ENCODE data around the gene PET117. TPM values are rescaled to one million over a fixed set of nuclear protein-coding genes. Genes with fewer than 3 reads are reported as not detected.

The PET117 gene
- total RNA-seq, 2 donors from 2014 or later = 9.6 to 10.5 TPM

DNA sequence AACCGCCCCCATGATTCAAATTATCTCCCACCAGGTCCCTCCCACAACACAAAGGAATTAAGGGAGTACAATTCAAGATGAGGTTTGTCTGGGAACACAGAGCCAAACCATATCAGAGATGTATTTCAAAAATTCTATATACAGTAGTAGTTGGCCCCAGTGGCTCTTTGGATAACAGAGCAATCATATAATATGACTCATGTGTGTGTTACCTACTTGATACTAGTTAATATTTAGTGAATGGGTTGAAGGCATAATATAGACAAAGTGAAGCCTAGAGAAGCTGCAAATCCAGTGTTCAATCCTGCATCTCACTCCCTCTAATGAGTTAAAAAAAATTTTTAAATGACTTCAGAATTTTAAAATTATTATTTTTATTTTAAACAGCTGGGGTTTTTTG is 43.2 kb downstream of the PET117 start:
- TF ChIP-seq, protein P1, sequence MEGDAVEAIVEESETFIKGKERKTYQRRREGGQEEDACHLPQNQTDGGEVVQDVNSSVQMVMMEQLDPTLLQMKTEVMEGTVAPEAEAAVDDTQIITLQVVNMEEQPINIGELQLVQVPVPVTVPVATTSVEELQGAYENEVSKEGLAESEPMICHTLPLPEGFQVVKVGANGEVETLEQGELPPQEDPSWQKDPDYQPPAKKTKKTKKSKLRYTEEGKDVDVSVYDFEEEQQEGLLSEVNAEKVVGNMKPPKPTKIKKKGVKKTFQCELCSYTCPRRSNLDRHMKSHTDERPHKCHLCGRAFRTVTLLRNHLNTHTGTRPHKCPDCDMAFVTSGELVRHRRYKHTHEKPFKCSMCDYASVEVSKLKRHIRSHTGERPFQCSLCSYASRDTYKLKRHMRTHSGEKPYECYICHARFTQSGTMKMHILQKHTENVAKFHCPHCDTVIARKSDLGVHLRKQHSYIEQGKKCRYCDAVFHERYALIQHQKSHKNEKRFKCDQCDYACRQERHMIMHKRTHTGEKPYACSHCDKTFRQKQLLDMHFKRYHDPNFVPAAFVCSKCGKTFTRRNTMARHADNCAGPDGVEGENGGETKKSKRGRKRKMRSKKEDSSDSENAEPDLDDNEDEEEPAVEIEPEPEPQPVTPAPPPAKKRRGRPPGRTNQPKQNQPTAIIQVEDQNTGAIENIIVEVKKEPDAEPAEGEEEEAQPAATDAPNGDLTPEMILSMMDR (IDR thresholded peaks at IDR 0.05) = no peak
- H3K4me3 ChIP-seq = no peak overlapping the region
- no peak overlapping the region for H3K27ac ChIP-seq
- H3K27me3 ChIP-seq = no peaks in the 10 kb centered on the region
- DNase-seq (ENCODE audit: low spot score) = no peak
- H3K4me1 ChIP-seq = no peaks in the 10 kb centered on the region
- H3K9me3 ChIP-seq = peaks cover 0 to 6% of the 10 kb centered on the region in 2 donors
- H3K36me3 ChIP-seq = peaks cover 39% of the 10 kb centered on the region

DNA sequence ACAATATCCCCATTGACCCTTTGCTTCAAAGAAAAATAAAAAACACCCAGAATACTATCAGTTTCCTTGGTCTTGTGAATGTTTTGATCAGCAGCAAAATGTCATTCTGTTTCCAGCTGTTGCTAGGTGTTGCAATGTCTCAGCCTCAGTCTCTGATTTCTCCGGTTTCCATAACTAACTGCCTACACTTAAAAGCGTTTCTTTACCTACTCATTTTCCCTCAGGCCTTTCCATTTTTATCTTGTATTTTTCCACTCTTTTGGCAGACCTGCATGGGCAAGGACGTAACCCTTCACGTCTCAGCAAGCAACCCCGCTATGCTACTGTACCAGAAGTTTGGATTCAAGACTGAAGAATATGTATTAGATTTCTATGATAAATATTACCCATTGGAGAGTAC is 49.4 kb downstream of the PET117 start:
- Histone ChIP-seq H3K4me3 (no peak overlapping the region), H3K36me3 (peaks cover 43% of the 10 kb centered on the region), H3K4me1 (no peaks in the 10 kb centered on the region), H3K27ac (no peak overlapping the region), H3K9me3 (no peaks in the 10 kb centered on the region), H3K27me3 (no peaks in the 10 kb centered on the region)
- TF ChIP-seq, protein P1 (IDR thresholded peaks at IDR 0.05) = no peak
- DNase-seq (ENCODE audit: low spot score) = no peak

DNA sequence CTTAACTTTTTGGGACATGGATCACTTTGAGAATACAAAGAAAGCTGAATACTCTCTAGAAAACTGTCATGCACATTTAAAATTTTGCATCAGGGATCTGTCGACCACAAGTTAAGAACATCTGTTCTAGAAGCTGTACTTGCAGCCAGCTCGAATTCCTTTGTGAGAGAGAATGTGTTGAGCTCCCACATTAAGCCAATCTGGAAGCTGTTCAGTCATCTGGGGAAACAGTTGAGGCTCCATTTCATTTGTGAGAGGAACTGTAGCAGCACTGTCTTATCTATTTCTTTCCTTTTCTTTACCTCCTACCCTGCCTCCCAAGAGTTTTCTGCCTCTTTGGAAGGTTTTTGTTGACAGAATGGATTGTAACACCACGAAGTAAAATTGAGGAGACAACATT is 50.8 kb downstream of the PET117 start:
- H3K27ac ChIP-seq = no peak overlapping the region
- H3K9me3 ChIP-seq = no peaks in the 10 kb centered on the region
- H3K4me3 ChIP-seq = no peak overlapping the region
- no peak for DNase-seq (ENCODE audit: low spot score)
- no peaks in the 10 kb centered on the region for H3K4me1 ChIP-seq
- H3K27me3 ChIP-seq = no peaks in the 10 kb centered on the region
- TF ChIP-seq, protein P1 (IDR thresholded peaks at IDR 0.05) = no peak
- peaks cover 32% of the 10 kb centered on the region for H3K36me3 ChIP-seq

DNA sequence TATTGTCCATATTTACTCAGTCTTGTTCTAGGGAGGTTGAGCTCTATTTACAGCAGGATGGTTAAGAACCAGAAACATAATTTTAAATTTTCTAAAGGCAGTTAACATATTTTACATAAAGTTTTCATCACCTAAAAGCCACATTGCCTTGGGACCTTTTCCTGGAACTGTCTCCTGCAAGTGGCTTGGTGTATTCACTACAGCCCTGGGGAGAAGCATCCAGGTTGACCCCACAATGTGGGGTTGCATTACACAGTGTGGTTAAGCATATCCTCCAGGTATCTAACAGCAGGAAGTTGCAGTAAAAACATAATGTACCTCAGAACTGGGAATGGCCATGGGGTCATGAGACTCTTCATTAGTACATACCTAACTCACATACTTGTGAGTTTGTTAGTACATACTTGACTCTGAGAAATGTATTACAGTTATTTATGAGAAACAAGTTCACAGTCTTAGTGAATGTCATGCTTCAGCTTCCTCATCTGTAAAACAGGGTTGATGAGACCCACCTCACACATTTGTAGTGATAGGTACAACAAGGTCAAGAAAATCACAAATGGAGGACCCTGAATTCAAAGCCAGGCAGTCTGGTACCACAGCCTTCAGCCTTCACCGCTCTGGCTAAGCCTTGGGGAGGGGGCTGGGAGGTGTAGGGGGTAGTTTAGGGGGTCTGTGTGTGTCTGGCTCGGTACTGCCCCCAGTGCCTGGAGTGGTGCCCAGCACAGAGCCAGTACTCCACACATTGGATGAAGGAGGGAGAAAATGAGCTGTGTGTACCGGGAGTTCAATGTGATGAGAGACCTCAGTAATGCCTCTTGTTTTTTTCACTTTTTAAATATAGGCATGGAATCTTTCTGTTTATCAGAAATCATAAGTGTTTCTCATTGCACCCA is 52.9 kb downstream of the PET117 start:
- no peaks in the 10 kb centered on the region for H3K27me3 ChIP-seq
- no peak for DNase-seq (ENCODE audit: low spot score)
- no peaks in the 10 kb centered on the region for H3K9me3 ChIP-seq
- no peak overlapping the region for H3K4me3 ChIP-seq
- peaks cover 19% of the 10 kb centered on the region for H3K36me3 ChIP-seq
- H3K27ac ChIP-seq = no peak overlapping the region
- H3K4me1 ChIP-seq = no peaks in the 10 kb centered on the region
- TF ChIP-seq, protein P1 (IDR thresholded peaks at IDR 0.05) = no peak

DNA sequence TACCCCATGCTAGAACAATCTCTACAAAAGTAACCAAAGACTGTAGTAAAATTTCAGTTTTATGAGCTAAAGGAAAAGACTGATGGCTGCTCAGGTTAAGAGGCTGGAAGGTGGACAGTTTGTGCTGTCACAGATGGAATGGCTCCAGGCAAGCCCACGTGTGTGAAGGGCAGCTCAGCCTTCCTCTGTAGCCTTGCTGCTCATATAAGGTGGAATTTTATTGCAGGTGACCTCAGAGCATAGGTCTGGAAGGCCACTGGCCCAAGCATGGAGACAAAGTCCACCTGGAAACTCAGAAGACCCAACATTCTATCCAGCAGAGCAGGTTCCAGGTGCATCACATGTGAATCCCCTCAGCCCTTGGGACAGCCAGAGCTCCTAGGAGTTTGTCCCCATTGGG is 53.6 kb downstream of the PET117 start:
- H3K4me3 ChIP-seq = no peak overlapping the region
- no peak for DNase-seq (ENCODE audit: low spot score)

More for the DNA sequence above, 53.6 kb downstream of the PET117 start:
- Histone ChIP-seq H3K27me3 (no peaks in the 10 kb centered on the region), H3K36me3 (peaks cover 14% of the 10 kb centered on the region), H3K27ac (no peak overlapping the region), H3K4me1 (no peaks in the 10 kb centered on the region), H3K9me3 (no peaks in the 10 kb centered on the region)
- TF ChIP-seq, protein P1 (IDR thresholded peaks at IDR 0.05) = no peak

Other genes starting within 250 kb of the PET117 start
- gene SNX5, start 169.1 kb upstream of the PET117 start, total RNA-seq = 10 to 100 TPM; 37.3 to 50.3 TPM
- 1 to 10 TPM; 2.7 to 7.1 TPM for gene MGME1, start 168.8 kb upstream of the PET117 start, total RNA-seq
- not detected for gene OVOL2, start 79.9 kb upstream of the PET117 start, total RNA-seq
- gene KAT14, start within 50 bp of the PET117 start, total RNA-seq = 1 to 10 TPM; 8.0 to 9.1 TPM
- gene ZNF133, start 150.7 kb downstream of the PET117 start, total RNA-seq = 10 to 100 TPM in 1 of 2 donors, 1 to 10 TPM in 1; 3.0 to 11.6 TPM

Measured in right atrium auricular region (tissue), 2 donors.